ENCODE results near the gene RHBDD3. TPM values are rescaled to one million over a fixed set of nuclear protein-coding genes. Genes with fewer than 3 reads are reported as not detected.

Gene RHBDD3
- total and polyA plus RNA-seq, 2 of the 4 experiments (the other 2 are of a cell fraction): 5.7 to 21.5 TPM

- no peak overlapping the region for H2BK20ac ChIP-seq (ENCODE audit: low read depth, low read length)
- peak overlapping the region; percentile 28 for H2AK9ac ChIP-seq (replicated peaks; ENCODE audit: low read depth, low read length, poor library complexity)
- H3K9me3 ChIP-seq (ENCODE audit: control insufficient read depth, insufficient read depth, low read length): no peaks in the 10 kb centered on the region
- no peak overlapping the region for H3K56ac ChIP-seq (ENCODE audit: extremely low read depth, insufficient read depth, low read length)
- H4K20me1 ChIP-seq (ENCODE audit: insufficient read depth, low read length): no peaks in the 10 kb centered on the region
- H4K91ac ChIP-seq (ENCODE audit: insufficient read depth, low read depth, low read length): no peak overlapping the region
- no peak overlapping the region for H3K9ac ChIP-seq (ENCODE audit: low read depth, low read length)
- H3K27ac ChIP-seq (ENCODE audit: insufficient read depth, low read length): no peak overlapping the region
- peaks cover 22% of the 10 kb centered on the region for H3K36me3 ChIP-seq (ENCODE audit: control insufficient read depth, insufficient read depth, low read length)
- H3K79me1 ChIP-seq (ENCODE audit: low read depth in 1 of 2, low read length in 2 of 2): peaks cover 0 to 3% of the 10 kb centered on the region in 2 experiments; a peak in 3 of 4 replicates
- no peak overlapping the region for H3K23ac ChIP-seq (ENCODE audit: low read depth, low read length)
- no peak overlapping the region for H2BK5ac ChIP-seq (ENCODE audit: low read depth, low read length, poor library complexity, severe bottlenecking)
- ATAC-seq (ENCODE audit: low read depth) (no peak), DNase-seq (no peak)
- ChIA-PET CTCF (no interaction called here), POLR2A (ENCODE audit: unreplicated experiment) (no interaction called here)
- BruUV-seq (replicated peaks): no TSS peak
- no peak overlapping the region for H2BK120ac ChIP-seq (ENCODE audit: low read depth, low read length)
- H3K4me2 ChIP-seq (ENCODE audit: low read depth, low read length): no peak overlapping the region
- intact Hi-C loops (cut with micrococcal nuclease): no loop called here
- dilution Hi-C loops (cut with HindIII; ENCODE audit: low sequenced_read_pairs, unreplicated experiment): no loop called here
- H2AK5ac ChIP-seq (ENCODE audit: low read depth, low read length): no peak overlapping the region
- no peak overlapping the region for H2AFZ ChIP-seq (replicated peaks; ENCODE audit: low read length, poor library complexity)
- H3K27me3 ChIP-seq (ENCODE audit: control insufficient read depth, insufficient read depth, low read length): no peaks in the 10 kb centered on the region
- in situ Hi-C loops (cut with MboI; ENCODE audit: low sequenced_read_pairs): no loop called here
- H3K14ac ChIP-seq (replicated peaks; ENCODE audit: low read depth, low read length): no peak overlapping the region
- 0 out of 2 replicates have a peak, but pooled peaks cover 2% of the 10 kb centered on the region for H3K9me1 ChIP-seq (ENCODE audit: insufficient read depth, low read length)
- no peak overlapping the region for H3K18ac ChIP-seq (ENCODE audit: low read depth, low read length)
- H3K4ac ChIP-seq (ENCODE audit: low read depth, low read length): no peak overlapping the region
- no peak overlapping the region for H4K8ac ChIP-seq (ENCODE audit: low read depth in 2 of 2, low read length in 2 of 2)
- H2BK15ac ChIP-seq (ENCODE audit: low read depth, low read length): no peak overlapping the region
- 90% methylated on average over 13 of the region's 17 CpGs; no CpG with 5 or more reads in 1 of the 2 experiments for WGBS, 2 experiments (ENCODE audit: extremely low coverage in 2 of 2, insufficient read length in 1 of 2)
- no peak overlapping the region for H4K5ac ChIP-seq (ENCODE audit: low read depth, low read length)
- H3K4me1 ChIP-seq (ENCODE audit: control insufficient read depth, insufficient read depth, low read length): no peaks in the 10 kb centered on the region
- no peak overlapping the region for H3K4me3 ChIP-seq (ENCODE audit: insufficient read depth, low read depth, low read length)
- no peak for TF ChIP-seq POLR2A (IDR thresholded peaks at IDR 0.05; ENCODE audit: low read depth, low read length)
- no peak for TF ChIP-seq USF2 (IDR thresholded peaks at IDR 0.05; ENCODE audit: low read depth, low read length)
- TF ChIP-seq NFE2L2 (IDR thresholded peaks at IDR 0.05; ENCODE audit: low read depth, low read length): no peak
- no peak for TF ChIP-seq MXI1 (IDR thresholded peaks at IDR 0.05; ENCODE audit: borderline replicate concordance, low read depth, low read length)
- no peak for TF ChIP-seq CHD1 (IDR thresholded peaks at IDR 0.05; ENCODE audit: low read depth, low read length)
- no peak for TF ChIP-seq RAD21 (IDR thresholded peaks at IDR 0.05; ENCODE audit: low read length)
- no peak for TF ChIP-seq MAFK (IDR thresholded peaks at IDR 0.05; ENCODE audit: low read depth, low read length)
- TF ChIP-seq SMC3 (IDR thresholded peaks at IDR 0.05; ENCODE audit: low read depth, low read length): no peak
- TF ChIP-seq MAZ (IDR thresholded peaks at IDR 0.05; ENCODE audit: borderline replicate concordance, low read depth, low read length): no peak
- TF ChIP-seq FOS (IDR thresholded peaks at IDR 0.05; ENCODE audit: low read depth, low read length): no peak
Observed at GRCh38 chr22:29260601-29261315, 7.0 kb downstream of the RHBDD3 start.

All from IMR-90 (cell line).